Common myeloid progenitor, CD34-positive (primary cell): ENCODE measurements around the gene RRAGD.

Experiments used
- CTCF ChIA-PET: fragments of 350-600 bp; sonication (Branson Sonifier 250); formaldehyde crosslinking; loops from one replicate; lab custom pipeline; 2021; ENCODE audit warnings: antibody characterized with exemption; lab: Charles Lee
- POLR2A ChIA-PET: fragments of 350-600 bp; sonication (Branson Sonifier 250); formaldehyde crosslinking; loops from one replicate; lab custom pipeline; 2021; ENCODE audit warnings: antibody characterized with exemption; lab: Charles Lee
- DNase-seq, 3 donors: peaks; one replicate each; pipeline versions ENCODE4 v3.0.0 to v3.0.0-alpha.2; 2013
- H3K27ac ChIP-seq, 2 experiments: 1 replicate in 1 of 2; 2 replicates in 1 of 2; pipeline ENCODE4 v1.7.0; 2013; ENCODE audit warnings: inconsistent platforms in 2 of 2, low read length in 2 of 2, mild to moderate bottlenecking in 2 of 2, low read depth in 1 of 2, moderate library complexity in 1 of 2; ENCODE audit not compliant: severe bottlenecking in 2 of 2, insufficient read depth in 1 of 2, poor library complexity in 1 of 2
- H3K27me3 ChIP-seq, 5 experiments: replicated peaks in 2 of 5; 1 replicate in 3 of 5; 2 replicates in 2 of 5; pipeline versions ENCODE4 v1.6.1 to v1.7.0; 2013; ENCODE audit warnings: low read length in 4 of 5, mild to moderate bottlenecking in 2 of 5, moderate library complexity in 2 of 5, inconsistent platforms in 1 of 5; ENCODE audit not compliant: insufficient read depth in 5 of 5, control insufficient read depth in 4 of 5
- H3K36me3 ChIP-seq, 4 experiments: 1 replicate in 2 of 4; 2 replicates in 2 of 4; pipeline versions ENCODE4 v1.6.1 to v1.7.0; 2013; ENCODE audit warnings: low read length in 3 of 4, control low read depth in 1 of 4, mild to moderate bottlenecking in 1 of 4; ENCODE audit not compliant: control insufficient read depth in 4 of 4, insufficient read depth in 4 of 4
- H3K4me1 ChIP-seq, 4 experiments: 1 replicate in 3 of 4; 2 replicates in 1 of 4; pipeline versions ENCODE4 v1.6.1 to v1.7.1; 2013; ENCODE audit warnings: low read length in 3 of 4, mild to moderate bottlenecking in 3 of 4, control low read depth in 1 of 4, inconsistent platforms in 1 of 4, moderate library complexity in 1 of 4; ENCODE audit not compliant: control insufficient read depth in 4 of 4, insufficient read depth in 4 of 4; ENCODE audit errors: control extremely low read depth in 1 of 4
- H3K4me3 ChIP-seq, 7 experiments: 1 replicate in 4 of 7; 2 replicates in 3 of 7; pipeline versions ENCODE4 v1.5.1 to v1.7.0; 2013; ENCODE audit warnings: mild to moderate bottlenecking in 7 of 7, low read length in 6 of 7, moderate library complexity in 6 of 7, inconsistent platforms in 2 of 7, low read depth in 2 of 7, control low read depth in 1 of 7; ENCODE audit not compliant: insufficient read depth in 4 of 7, control insufficient read depth in 1 of 7; ENCODE audit errors: extremely low read depth in 1 of 7
- H3K9me3 ChIP-seq, 5 experiments: 1 replicate in 4 of 5; 2 replicates in 1 of 5; pipeline versions ENCODE4 v1.6.1 to v1.7.1; 2013; ENCODE audit warnings: low read length in 4 of 5, mild to moderate bottlenecking in 2 of 5, inconsistent platforms in 1 of 5, low read depth in 1 of 5, moderate library complexity in 1 of 5; ENCODE audit not compliant: control insufficient read depth in 4 of 5, insufficient read depth in 2 of 5; ENCODE audit errors: control extremely low read depth in 1 of 5
- WGBS: methylation state at CpG from one replicate; pipeline ENCODE4 v1.1.5; 2013; ENCODE audit not compliant: insufficient coverage; 5-methylcytosine and 5-hydroxymethylcytosine counted together

RRAGD gene

GRCh38 chr6:89385156-89385667 is 26.9 kb downstream of the RRAGD start:
- peak in 1 of 3 donors; percentile 23 for DNase-seq
- Histone ChIP-seq H3K27ac (no peak overlapping the region), H3K9me3 (no peaks in the 10 kb centered on the region), H3K4me1 (peaks cover 0 to 3% (median under 1%) of the 10 kb centered on the region in 4 experiments), H3K36me3 (peaks cover 5 to 20% (median 14%) of the 10 kb centered on the region in 4 experiments), H3K4me3 (no peak overlapping the region), H3K27me3 (no peaks in the 10 kb centered on the region)
- CTCF ChIA-PET: interaction anchor here (0.8 to 1.5 kb wide), 5 partner anchors 9 to 129 kb away, joined by 3 to 5 read pairs (median 3); no protein-coding TSS in a partner anchor
- 83% methylated on average over 1 of the region's 5 CpGs for WGBS
- POLR2A ChIA-PET: no interaction called here

GRCh38 chr6:89381031-89381430 is 31.0 kb downstream of the RRAGD start:
- ChIA-PET CTCF (interaction anchor here (1.1 to 1.6 kb wide), 2 partner anchors 9 to 397 kb away, joined by 3 to 8 read pairs; no protein-coding TSS in a partner anchor), POLR2A (no interaction called here)
- H3K27ac ChIP-seq: no peak overlapping the region
- H3K9me3 ChIP-seq: no peaks in the 10 kb centered on the region
- WGBS: 94% methylated on average over 2 of the region's 2 CpGs
- H3K36me3 ChIP-seq: peaks cover 2 to 24% (median 9%) of the 10 kb centered on the region in 4 experiments
- H3K4me3 ChIP-seq: no peak overlapping the region
- H3K27me3 ChIP-seq: no peaks in the 10 kb centered on the region
- no peak for DNase-seq
- peaks cover 7 to 25% (median 21%) of the 10 kb centered on the region in 4 experiments for H3K4me1 ChIP-seq

GRCh38 chr6:89379281-89379680 is 32.8 kb downstream of the RRAGD start:
- DNase-seq: peak; percentile 34 to 81 (median 73)
- 25% methylated on average over 2 of the region's 5 CpGs for WGBS
- Histone ChIP-seq H3K9me3 (no peaks in the 10 kb centered on the region), H3K27me3 (no peaks in the 10 kb centered on the region), H3K27ac (no peak overlapping the region), H3K4me1 (peaks cover 16 to 37% (median 28%) of the 10 kb centered on the region in 4 experiments), H3K36me3 (peaks cover 0 to 14% (median 0%) of the 10 kb centered on the region in 4 experiments), H3K4me3 (peak overlapping the region in 1 of 7 experiments; percentile 26)
- ChIA-PET POLR2A (interaction anchor here (0.5 kb wide), 1 partner anchor 39 kb away, joined by 3 read pairs; no protein-coding TSS in a partner anchor), CTCF (interaction anchor here (0.9 to 1.9 kb wide), 7 partner anchors 9 to 53 kb away, joined by 3 to 9 read pairs (median 5); partner anchors contain the start of gene ANKRD6)

- H3K9me3 ChIP-seq: no peaks in the 10 kb centered on the region
- no peak for DNase-seq
- ChIA-PET CTCF (interaction anchor here (0.9 to 1.9 kb wide), 5 partner anchors 9 to 54 kb away, joined by 3 to 9 read pairs (median 5); partner anchors contain the start of gene ANKRD6), POLR2A (interaction anchor here (0.5 kb wide), 1 partner anchor 40 kb away, joined by 3 read pairs; no protein-coding TSS in a partner anchor)
- H3K27me3 ChIP-seq: no peaks in the 10 kb centered on the region
- H3K4me3 ChIP-seq: no peak overlapping the region
- no peak overlapping the region for H3K27ac ChIP-seq
- H3K4me1 ChIP-seq: peaks cover 16 to 37% (median 28%) of the 10 kb centered on the region in 4 experiments
- H3K36me3 ChIP-seq: peaks cover 0 to 14% (median 0%) of the 10 kb centered on the region in 4 experiments
- 100% methylated on average over 2 of the region's 4 CpGs for WGBS
Observed at GRCh38 chr6:89378628-89379027, 33.4 kb downstream of the RRAGD start.

GRCh38 chr6:89375427-89376267 is 36.4 kb downstream of the RRAGD start:
- Histone ChIP-seq H3K27ac (peak overlapping the region in 1 of 2 experiments; percentile 0), H3K27me3 (no peaks in the 10 kb centered on the region), H3K36me3 (peaks cover 0 to 19% (median 0%) of the 10 kb centered on the region in 4 experiments), H3K9me3 (no peaks in the 10 kb centered on the region), H3K4me3 (no peak overlapping the region), H3K4me1 (peaks cover 25 to 49% (median 35%) of the 10 kb centered on the region in 4 experiments)
- DNase-seq: peak; percentile 92 to 99 (median 98)
- CTCF ChIA-PET: interaction anchor here (0.9 to 2.6 kb wide), 20 partner anchors 9 to 393 kb away, joined by 3 to 18 read pairs (median 3); partner anchors contain the start of gene ANKRD6
- POLR2A ChIA-PET: interaction anchor here (1.0 kb wide), 1 partner anchor 115 kb away, joined by 3 read pairs; no protein-coding TSS in a partner anchor
- 57% methylated on average over 1 of the region's 6 CpGs for WGBS

GRCh38 chr6:89372506-89372901 is 39.6 kb downstream of the RRAGD start:
- WGBS: 38% methylated on average over 3 of the region's 3 CpGs
- Histone ChIP-seq H3K27ac (no peak overlapping the region), H3K9me3 (no peaks in the 10 kb centered on the region), H3K36me3 (peaks cover 0 to 21% (median 0%) of the 10 kb centered on the region in 4 experiments), H3K4me1 (peaks cover 15 to 37% (median 27%) of the 10 kb centered on the region in 4 experiments), H3K4me3 (no peak overlapping the region), H3K27me3 (no peaks in the 10 kb centered on the region)
- DNase-seq: peak in 1 of 3 donors; percentile 35
- ChIA-PET CTCF (interaction anchor here (0.8 to 3.5 kb wide), 45 partner anchors 8 to 399 kb away, joined by 3 to 55 read pairs (median 4); partner anchors contain the start of genes ANKRD6, LYRM2 and UBE2J1), POLR2A (interaction anchor here (0.6 kb wide), 1 partner anchor 36 kb away, joined by 3 read pairs; no protein-coding TSS in a partner anchor)
